Stomach (tissue), 4 donors: ENCODE measurements around the gene MEST.
"Not testable (repeated sequence)": the region's sequence is repeated elsewhere in the genome, so short reads cannot be mapped to it uniquely, and the experiment has no call there.

ENCODE experiments used
- CTCF ChIP-seq, 7 experiments: fragments of 450-650 bp in 4 of 7; fragments of 200-600 bp in 3 of 7; sonication (generic) in 3 of 7; IDR thresholded peaks; one replicate each; pipeline ENCODE4 v1.5.1; 2016 to 2019; ENCODE audit warnings: antibody characterized with exemption in 7 of 7, control low read depth in 2 of 7, mild to moderate bottlenecking in 1 of 7
- POLR2A ChIP-seq, 4 donors: fragments of 450-650 bp; IDR thresholded peaks; one replicate each; pipeline ENCODE4 v1.6.1; 2016; ENCODE audit warnings: antibody characterized with exemption in 4 of 4, control low read depth in 2 of 4, mild to moderate bottlenecking in 1 of 4, moderate library complexity in 1 of 4
- POLR2AphosphoS5 ChIP-seq, 3 donors: sonication (generic); formaldehyde crosslinking; IDR thresholded peaks; one replicate each; pipeline ENCODE4 v1.6.1; 2016; ENCODE audit warnings: antibody characterized with exemption in 3 of 3

- not testable (repeated sequence) for TF ChIP-seq POLR2AphosphoS5, CTCF, POLR2A (IDR thresholded peaks at IDR 0.05)
These were observed 50.4 kb downstream of the MEST start for GRCh38 chr7:130542297-130542696.
